Measurements from ENCODE around the gene NR1H3. TPM values are rescaled to one million over a fixed set of nuclear protein-coding genes. Genes with fewer than 3 reads are reported as not detected.

Gene NR1H3
- total RNA-seq, 1 experiment from 2014 or later = 44.8 TPM

- ChIA-PET CTCF (no interaction called here), POLR2A (interaction anchor here (0.6 to 1.8 kb wide), 2 partner anchors 37 to 175 kb away, joined by 4 to 6 read pairs; partner anchors contain the start of gene DDB2)
These were observed 6.0 kb upstream of the NR1H3 start for GRCh38 chr11:47251751-47252150.

DNA sequence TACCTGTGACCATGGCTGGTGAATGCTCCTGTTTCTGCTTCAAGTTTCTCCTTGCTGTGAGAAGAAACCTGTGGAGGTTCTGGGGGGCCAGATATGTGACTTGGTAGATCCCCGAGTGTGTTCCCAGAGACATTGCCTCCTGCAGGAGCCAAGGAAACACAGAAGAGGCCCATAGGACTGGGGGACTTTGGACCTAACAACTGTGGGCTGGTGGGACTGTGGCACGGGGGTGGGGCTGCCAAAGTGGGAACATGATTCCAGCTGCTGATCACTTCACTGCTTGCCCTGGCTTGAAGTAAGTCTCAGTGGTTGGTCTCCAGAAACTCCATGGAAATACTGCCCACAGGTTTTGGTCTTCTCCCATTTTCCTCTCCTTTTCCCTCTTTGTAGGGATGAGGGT is 4.1 kb upstream of the NR1H3 start:
- Mint-ChIP-seq H3K27me3 (ENCODE audit: insufficient read depth, unreplicated experiment) (no peaks in the 10 kb centered on the region), H3K36me3 (ENCODE audit: insufficient read depth, unreplicated experiment) (peaks cover 12% of the 10 kb centered on the region), H3K27ac (ENCODE audit: unreplicated experiment) (peak overlapping the region; percentile 38), H3K9me3 (ENCODE audit: unreplicated experiment) (no peaks in the 10 kb centered on the region), H3K4me1 (ENCODE audit: low read depth, unreplicated experiment) (peaks cover 42% of the 10 kb centered on the region), H3K4me3 (ENCODE audit: unreplicated experiment) (no peak overlapping the region)
- no peak overlapping the region for H3K4me3 ChIP-seq (ENCODE audit: low read depth, low read length)
- CTCF ChIA-PET = no interaction called here
- TF ChIP-seq, protein P1, sequence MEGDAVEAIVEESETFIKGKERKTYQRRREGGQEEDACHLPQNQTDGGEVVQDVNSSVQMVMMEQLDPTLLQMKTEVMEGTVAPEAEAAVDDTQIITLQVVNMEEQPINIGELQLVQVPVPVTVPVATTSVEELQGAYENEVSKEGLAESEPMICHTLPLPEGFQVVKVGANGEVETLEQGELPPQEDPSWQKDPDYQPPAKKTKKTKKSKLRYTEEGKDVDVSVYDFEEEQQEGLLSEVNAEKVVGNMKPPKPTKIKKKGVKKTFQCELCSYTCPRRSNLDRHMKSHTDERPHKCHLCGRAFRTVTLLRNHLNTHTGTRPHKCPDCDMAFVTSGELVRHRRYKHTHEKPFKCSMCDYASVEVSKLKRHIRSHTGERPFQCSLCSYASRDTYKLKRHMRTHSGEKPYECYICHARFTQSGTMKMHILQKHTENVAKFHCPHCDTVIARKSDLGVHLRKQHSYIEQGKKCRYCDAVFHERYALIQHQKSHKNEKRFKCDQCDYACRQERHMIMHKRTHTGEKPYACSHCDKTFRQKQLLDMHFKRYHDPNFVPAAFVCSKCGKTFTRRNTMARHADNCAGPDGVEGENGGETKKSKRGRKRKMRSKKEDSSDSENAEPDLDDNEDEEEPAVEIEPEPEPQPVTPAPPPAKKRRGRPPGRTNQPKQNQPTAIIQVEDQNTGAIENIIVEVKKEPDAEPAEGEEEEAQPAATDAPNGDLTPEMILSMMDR (IDR thresholded peaks at IDR 0.05; ENCODE audit: insufficient read depth in 1 of 2, low read depth in 1 of 2, low read length in 1 of 2, severe bottlenecking in 1 of 2, unreplicated experiment in 1 of 2) = no peak
- peaks cover 1% of the 10 kb centered on the region; the same call in 1 of the 2 replicates for H3K36me3 ChIP-seq (ENCODE audit: control insufficient read depth, insufficient read depth, low read length)
- DNase-seq = no peak
- BruUV-seq (replicated peaks) = no TSS peak
- no peaks in the 10 kb centered on the region for H3K27me3 ChIP-seq (replicated peaks; ENCODE audit: control insufficient read depth, insufficient read depth, low read length)
- peaks cover 42% of the 10 kb centered on the region for H3K4me1 ChIP-seq
- POLR2A ChIA-PET = no interaction called here
- intact Hi-C loops (cut with micrococcal nuclease; ENCODE audit: unreplicated experiment) = no loop called here
- H3K9me3 ChIP-seq = no peaks in the 10 kb centered on the region

More at GRCh38 chr11:47251751-47252150, 6.0 kb upstream of the NR1H3 start:
- DNase-seq = no peak
- Histone ChIP-seq H3K4me3 (ENCODE audit: low read depth, low read length) (no peak overlapping the region), H3K4me1 (peaks cover 30% of the 10 kb centered on the region), H3K27me3 (replicated peaks; ENCODE audit: control insufficient read depth, insufficient read depth, low read length) (no peaks in the 10 kb centered on the region), H3K36me3 (ENCODE audit: control insufficient read depth, insufficient read depth, low read length) (peaks cover 1% of the 10 kb centered on the region; the same call in 1 of the 2 replicates), H3K9me3 (no peaks in the 10 kb centered on the region)
- Mint-ChIP-seq H3K9me3 (ENCODE audit: unreplicated experiment) (no peaks in the 10 kb centered on the region), H3K36me3 (ENCODE audit: insufficient read depth, unreplicated experiment) (peaks cover 8% of the 10 kb centered on the region), H3K4me3 (ENCODE audit: unreplicated experiment) (no peak overlapping the region), H3K4me1 (ENCODE audit: low read depth, unreplicated experiment) (peaks cover 28% of the 10 kb centered on the region), H3K27me3 (ENCODE audit: insufficient read depth, unreplicated experiment) (no peaks in the 10 kb centered on the region), H3K27ac (ENCODE audit: unreplicated experiment) (no peak overlapping the region)
- TF ChIP-seq, protein P1 (IDR thresholded peaks at IDR 0.05; ENCODE audit: insufficient read depth in 1 of 2, low read depth in 1 of 2, low read length in 1 of 2, severe bottlenecking in 1 of 2, unreplicated experiment in 1 of 2) = no peak
- intact Hi-C loops (cut with micrococcal nuclease; ENCODE audit: unreplicated experiment) = no loop called here
- BruUV-seq (replicated peaks) = no TSS peak

GRCh38 chr11:47254386-47254785 is 3.4 kb upstream of the NR1H3 start:
- Mint-ChIP-seq H3K27ac (ENCODE audit: unreplicated experiment) (peak overlapping the region; percentile 38), H3K4me1 (ENCODE audit: low read depth, unreplicated experiment) (peaks cover 48% of the 10 kb centered on the region), H3K36me3 (ENCODE audit: insufficient read depth, unreplicated experiment) (peaks cover 14% of the 10 kb centered on the region), H3K4me3 (ENCODE audit: unreplicated experiment) (peak overlapping the region; percentile 3), H3K27me3 (ENCODE audit: insufficient read depth, unreplicated experiment) (no peaks in the 10 kb centered on the region), H3K9me3 (ENCODE audit: unreplicated experiment) (no peaks in the 10 kb centered on the region)
- Histone ChIP-seq H3K36me3 (ENCODE audit: control insufficient read depth, insufficient read depth, low read length) (peaks cover 1% of the 10 kb centered on the region), H3K4me3 (ENCODE audit: low read depth, low read length) (no peak overlapping the region), H3K4me1 (peaks cover 49% of the 10 kb centered on the region), H3K9me3 (no peaks in the 10 kb centered on the region), H3K27me3 (replicated peaks; ENCODE audit: control insufficient read depth, insufficient read depth, low read length) (no peaks in the 10 kb centered on the region)
- POLR2A ChIA-PET = no interaction called here
- DNase-seq = no peak
- TF ChIP-seq, protein P1 (IDR thresholded peaks at IDR 0.05; ENCODE audit: insufficient read depth in 1 of 2, low read depth in 1 of 2, low read length in 1 of 2, severe bottlenecking in 1 of 2, unreplicated experiment in 1 of 2) = no peak
- CTCF ChIA-PET = no interaction called here
- BruUV-seq (replicated peaks) = no TSS peak
- intact Hi-C loops (cut with micrococcal nuclease; ENCODE audit: unreplicated experiment) = no loop called here

All from Caco-2 (cell line).